Muscle of back (tissue), 11 donors: ENCODE measurements around the gene CCDC88C. TPM values are rescaled to one million over a fixed set of nuclear protein-coding genes. Genes with fewer than 3 reads are reported as not detected.
A peak's percentile ranks its signal among the peaks of the same experiment; 100 is the strongest.
"Not testable (repeated sequence)": the region's sequence is repeated elsewhere in the genome, so short reads cannot be mapped to it uniquely, and the experiment has no call there.

Source experiments
- DNase-seq, 3 donors: peaks; one replicate each; pipeline versions ENCODE4 v3.0.0 to v3.0.0-alpha.2; 2013
- polyA plus RNA-seq, 10 donors: library from polyadenylated mRNA; unstranded; fragments of 120-200 nt; gene quantifications; one replicate each; pipeline ENCODE4 v1.2.1, GENCODE V29; 2013; ENCODE audit not compliant: insufficient read length in 10 of 10

CCDC88C gene
- polyA plus RNA-seq, 10 donors = 8.3 to 15.5 (median 13.3) TPM

DNA sequence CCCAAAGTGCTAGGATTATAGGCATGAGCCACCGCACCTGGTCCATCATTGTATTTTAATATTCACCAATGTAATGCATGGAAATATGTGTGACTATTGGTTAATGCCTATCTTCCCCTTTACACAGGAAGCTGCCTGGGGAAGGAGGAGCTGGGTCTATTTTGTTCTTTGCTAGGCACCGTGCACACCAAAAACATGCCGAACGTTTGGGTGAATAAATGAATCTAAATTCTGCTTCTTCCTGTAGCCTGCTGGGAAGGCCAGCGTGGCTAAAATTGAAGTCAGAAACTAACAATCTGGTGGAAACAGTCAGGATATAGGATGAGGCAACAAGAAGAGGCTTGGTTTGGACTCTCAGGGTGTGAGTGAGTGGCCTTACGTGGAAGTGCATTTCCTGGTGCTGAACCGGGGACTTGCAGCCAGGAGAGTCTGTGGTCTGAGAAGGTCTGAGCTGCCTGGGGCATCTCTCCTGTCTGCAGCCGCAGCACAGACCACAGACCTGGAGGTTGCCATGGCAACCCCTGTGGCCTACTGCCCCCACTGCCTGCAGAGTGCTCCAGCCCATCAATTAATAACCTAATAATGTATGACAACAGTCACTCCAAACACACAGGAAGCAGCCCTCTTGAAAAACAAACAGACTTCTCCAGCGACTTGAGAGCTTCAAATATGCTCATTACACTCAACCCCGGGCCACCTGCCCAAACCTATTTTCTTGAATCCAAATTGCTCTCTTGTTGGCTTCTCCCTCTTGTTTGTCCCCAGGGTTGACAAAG lies 167.6 kb downstream of the CCDC88C start:
- DNase-seq = no peak

DNA sequence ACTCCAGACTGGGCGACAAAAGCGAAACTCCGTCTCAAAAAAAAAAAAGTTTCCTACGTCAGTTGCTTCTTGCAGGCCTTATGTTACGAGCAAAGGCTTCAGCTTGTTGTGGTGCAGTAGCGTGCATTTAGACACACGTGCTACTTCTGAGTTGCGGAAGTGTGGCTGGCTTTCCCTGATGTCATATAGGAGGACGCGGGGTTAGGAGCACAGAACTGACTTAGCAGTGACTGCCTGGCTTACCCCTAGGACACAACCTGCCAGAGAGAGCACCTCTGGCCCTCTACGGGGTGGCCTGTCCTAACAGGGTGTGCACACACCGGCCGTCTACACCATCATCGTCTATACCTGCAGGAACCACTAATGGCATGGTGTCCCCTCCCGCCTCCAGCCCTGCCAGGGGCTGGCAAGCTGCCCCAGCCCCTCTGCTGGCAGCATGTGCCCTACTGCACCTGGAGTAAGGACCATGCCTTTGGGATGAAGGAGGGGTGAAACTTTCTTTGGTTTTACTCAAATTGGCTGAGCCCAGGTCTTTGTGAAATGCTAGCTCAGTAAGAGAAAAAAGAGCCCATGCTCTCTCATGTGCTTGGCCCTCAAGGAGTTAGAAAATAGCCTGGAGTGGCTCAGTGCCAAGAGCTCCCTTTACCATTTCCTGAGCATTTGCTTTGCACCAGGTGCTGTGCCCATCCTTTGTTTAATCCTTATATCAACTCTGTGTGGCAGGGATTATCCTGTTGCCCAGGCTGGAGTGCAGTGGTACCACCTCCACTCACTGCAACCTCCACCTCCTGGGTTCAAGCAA lies 171.4 kb downstream of the CCDC88C start:
- no peak for DNase-seq

DNA sequence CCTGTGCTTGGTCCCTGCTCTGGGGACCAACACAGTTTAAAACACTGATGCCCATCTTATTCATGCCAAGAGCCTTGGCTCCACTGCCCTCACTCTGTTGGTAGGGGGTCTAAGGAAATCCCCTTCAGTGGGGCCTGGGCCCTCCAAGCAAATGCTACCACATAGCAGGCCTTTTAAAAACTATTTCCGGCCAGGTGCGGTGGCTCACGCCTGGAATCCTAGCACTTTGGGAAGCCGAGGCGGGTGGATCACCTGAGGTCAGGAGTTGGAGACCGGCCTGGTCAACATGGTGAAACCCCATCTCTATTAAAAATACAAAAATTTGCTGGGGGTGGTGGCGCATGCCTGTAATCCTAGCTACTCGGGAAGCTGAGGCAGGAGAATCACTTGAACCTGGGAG lies 172.0 kb downstream of the CCDC88C start:
- not testable (repeated sequence) for DNase-seq

DNA sequence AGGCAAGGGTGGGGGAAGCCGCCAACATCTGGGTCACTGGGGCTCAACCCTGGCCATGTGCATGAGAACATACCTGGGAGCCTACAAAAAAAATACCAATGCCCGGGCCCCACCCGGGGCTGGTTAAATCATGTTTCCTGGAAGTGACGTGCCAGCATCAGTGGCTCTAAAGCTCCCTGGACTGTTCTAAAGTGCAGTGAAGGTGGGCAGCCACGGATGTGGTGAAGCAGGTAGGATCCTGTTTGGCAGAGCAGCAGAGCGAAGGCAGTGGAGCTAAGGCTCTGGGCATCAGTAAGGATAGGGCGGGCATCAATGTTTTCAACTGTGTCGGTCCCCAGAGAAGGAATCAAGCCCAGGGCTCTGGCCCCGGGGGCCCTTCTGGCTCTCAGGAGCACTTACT lies 172.6 kb downstream of the CCDC88C start:
- no peak for DNase-seq

DNA sequence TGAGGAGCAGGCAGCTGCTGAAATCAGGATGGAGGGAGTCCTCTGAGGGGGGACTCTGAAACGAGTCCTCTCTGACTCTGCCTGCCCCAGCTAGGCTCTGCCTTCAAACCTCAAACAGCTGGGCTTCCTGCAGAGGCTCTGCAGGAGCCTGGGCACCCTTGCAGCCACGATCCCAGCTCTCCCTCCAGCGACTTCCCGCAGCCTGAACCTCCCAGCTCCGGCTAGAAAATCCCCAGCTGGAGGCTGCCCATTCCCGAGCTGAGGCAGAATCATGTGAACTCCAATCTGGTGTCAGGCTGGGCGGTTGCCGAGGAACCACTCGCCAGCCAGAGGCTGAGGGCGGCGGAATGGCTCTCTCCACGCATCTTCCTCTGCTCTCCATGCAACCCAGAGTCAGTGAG lies 173.1 kb downstream of the CCDC88C start, which contains the start of gene GPR68:
GPR68 (minus strand) TSS at position 204 of the 401 bp plus-strand sequence. CDS start 9,654 bp downstream, outside the sequence.
- DNase-seq = peak in 1 of 3 donors; percentile 50

DNA sequence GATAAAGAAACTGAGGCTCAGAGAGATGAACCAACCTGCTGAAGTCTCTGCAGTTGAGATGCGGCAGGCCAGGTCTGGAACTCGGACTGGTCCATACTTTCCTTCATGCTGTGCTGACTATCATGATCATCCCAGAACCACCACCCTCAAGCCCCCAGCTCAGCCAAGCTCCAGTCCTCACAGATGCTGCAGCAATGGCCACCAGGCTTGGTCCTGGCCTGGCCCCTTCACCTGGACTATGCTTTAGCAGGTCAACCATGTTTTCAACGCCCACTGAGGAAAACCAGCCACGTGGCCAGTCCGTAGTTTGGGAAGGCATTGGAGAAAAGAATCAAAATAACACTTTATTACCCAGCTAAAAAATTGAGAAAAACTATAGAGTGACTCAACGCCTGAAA lies 174.5 kb downstream of the CCDC88C start:
- DNase-seq = no peak

DNA sequence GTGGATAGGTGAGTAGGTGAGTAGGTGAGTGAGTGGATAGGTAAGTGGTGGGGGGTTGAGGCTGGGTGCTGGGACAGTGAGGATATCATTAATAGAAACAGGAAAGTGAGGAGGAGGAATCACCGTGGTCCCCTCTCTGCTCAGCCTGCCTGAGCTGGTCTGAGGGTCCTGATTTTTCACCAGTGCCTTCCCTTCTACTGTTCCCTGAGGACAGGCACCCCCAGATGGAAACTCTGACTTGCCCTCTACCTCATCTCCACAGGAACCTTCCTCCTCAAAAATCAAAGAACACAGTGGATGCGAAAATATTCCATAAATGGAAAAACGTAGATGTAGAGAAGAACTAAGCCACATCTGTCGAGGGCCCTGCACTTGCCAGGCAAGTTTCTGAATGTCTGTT lies 175.0 kb downstream of the CCDC88C start:
- no peak for DNase-seq

DNA sequence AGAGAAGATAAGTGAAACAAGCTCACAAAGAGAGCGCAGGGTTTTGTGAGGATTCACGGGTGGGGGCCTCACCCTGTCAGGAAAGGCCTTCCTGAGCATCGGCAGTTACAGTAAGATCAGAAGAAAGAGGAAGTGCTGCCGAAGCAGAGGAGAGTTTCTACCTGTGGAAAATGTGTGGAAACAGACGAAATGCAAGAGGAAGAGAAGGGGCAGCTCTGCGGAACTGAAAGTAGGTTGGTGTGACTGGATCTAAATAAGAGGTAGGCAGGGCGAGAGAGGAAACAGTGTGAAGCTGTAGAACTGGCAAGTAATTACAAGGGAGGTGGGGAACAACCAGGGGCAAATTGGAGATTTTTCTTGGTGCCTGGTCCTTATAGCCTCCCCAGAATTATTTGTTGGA lies 175.8 kb downstream of the CCDC88C start:
- DNase-seq = peak in 1 of 3 donors; percentile 40

DNA sequence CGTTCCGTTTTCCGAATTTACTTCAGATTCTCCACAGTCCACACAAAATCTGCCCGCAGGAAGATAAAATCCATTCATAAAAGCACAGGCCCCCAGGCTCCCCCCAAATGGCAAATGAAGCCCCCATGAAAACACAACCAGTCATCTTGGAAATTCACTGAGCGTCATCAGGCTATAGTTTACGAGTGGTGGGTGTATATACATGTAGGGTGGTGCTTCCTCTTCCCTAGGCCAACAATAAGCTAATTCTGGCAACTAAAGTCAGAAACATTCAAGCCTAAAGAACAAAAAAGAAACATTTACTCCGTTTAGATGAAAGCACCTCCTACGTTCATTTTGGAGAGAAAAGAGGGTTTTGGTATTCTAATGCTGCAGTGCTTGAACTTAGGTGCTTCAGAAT lies 179.0 kb downstream of the CCDC88C start:
- DNase-seq = no peak

DNA sequence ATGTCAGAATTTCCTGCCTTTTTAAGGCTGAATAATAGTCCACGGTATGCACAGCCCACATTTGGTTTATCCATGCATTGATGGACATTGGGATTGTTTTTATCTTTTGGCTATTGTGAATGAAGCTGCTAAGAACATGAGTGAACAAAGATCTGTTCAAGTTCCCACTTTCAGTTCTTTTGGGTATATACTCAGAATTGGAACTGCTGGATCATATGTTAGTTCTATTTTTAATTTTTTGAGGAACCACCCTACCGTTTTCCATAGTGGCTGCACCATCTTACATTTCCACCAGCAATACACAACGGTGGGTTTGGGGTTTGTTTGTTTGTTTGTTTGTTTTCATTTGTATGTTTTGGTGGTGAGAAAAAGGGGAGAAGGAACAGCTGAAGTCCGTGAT lies 179.5 kb downstream of the CCDC88C start:
- DNase-seq = no peak

DNA sequence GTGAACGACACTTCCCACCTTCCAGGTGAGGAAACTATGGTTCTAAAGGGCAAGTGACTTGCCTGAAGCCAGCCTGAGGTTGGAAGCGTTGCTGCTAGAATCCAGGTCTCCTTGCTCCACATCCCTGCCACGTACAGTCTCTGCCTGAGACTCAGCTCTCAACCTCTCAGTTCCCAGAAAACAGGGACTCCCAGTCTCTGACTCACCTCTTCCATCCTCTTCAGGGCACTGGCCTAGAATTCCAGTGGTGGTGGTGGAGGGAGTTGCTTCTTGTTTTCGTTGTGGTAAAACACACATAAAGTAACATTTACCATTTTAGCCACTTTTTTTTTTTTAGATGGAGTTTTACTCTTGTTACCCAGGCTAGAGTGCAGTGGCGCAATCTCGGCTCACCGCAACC lies 180.4 kb downstream of the CCDC88C start:
- DNase-seq = peak in 1 of 3 donors; percentile 50

DNA sequence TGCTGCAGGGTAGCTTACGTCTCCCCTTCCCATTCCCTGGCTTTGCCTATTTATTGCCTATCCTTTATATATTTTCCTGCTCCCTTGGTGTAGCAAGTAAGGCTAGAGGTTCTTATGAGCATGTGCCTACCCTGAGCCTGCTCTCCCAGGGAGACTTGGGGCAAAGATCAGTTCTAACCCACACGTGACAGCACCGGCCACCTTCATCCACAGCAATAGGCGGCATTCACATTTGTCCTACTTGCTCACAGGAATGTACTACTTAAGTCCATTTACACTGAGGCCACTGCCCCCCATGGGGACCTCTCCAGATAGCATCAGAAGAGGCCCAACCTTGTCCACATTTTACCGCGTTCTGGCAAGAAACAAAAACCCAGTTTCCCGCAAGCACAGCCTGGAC lies 181.8 kb downstream of the CCDC88C start:
- DNase-seq = no peak

DNA sequence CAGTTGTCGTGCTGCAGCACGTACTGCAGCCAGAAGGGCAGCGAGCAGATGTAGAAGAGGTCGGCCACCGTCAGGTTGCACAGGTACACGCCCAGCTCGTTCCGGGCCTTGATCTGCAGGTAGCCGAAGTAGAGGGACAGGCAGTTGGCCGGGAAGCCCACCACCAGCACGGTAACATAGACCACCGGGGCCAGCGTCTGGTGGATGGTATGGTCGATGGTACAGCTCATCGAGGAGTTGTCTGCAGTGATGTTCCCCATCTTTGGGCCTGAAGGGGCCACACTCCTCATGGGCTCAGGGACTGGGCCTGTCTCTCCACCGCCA lies 182.9 kb downstream of the CCDC88C start:
- no peak for DNase-seq

DNA sequence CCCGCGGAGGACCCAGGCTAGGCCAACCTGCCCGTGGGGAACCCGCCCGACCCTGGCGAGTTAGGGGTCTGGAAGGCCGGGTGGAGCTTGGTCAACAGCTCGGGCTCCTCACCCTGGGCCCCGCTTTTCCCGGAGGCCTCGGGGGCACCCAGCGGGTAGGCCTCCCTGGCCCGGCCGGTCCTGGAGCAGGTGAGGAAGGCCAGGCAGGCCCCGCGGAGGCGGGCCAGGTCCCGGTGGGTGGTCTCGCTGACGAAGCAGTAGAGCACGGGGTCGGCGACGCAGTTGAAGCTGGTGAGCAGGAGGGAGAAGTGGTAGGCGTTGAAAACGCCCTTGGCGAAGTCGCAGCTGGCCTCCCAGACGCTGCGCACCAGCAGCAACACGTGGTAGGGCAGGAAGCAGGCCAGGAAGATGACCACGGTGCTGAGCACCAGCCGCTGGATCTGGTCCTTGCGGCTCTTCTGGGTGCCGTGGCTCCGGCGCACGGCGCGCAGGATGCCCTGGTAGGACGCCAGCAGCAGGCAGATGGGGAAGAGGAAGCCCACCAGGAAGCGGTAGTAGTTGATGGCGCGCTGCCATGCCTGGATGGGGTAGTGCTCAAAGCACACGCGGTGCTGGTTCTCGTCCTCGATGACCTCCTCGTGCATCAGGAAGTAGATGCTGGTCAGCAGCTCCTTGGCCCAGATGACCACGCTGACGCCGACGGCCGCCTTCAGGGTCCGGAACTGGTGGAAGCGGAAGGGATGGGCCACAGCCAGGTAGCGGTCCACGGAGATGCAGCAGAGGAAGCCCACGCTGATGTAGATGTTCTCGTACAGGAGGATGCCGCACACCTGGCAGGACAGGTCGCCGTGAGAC lies 183.5 kb downstream of the CCDC88C start:
- no peak for DNase-seq

DNA sequence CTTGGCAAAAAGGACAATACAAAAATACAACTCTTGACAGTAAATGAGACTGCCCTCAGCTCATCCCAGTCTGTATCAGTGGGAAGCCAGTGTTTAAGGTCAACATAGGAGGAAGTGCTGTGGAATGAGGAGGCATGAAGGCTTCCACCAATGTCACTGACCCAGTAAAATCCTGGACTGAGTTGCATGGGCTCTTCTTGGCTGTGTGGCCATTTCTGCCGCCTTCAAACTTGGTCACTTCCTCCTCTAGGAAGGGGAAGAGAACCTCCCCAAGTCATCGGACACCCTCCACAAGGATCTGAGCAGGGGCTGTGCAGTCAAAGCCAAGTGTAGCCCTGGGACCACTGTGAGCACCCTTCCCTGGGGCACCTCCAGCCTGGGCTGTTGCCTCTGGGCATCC lies 185.0 kb downstream of the CCDC88C start:
- DNase-seq = no peak

DNA sequence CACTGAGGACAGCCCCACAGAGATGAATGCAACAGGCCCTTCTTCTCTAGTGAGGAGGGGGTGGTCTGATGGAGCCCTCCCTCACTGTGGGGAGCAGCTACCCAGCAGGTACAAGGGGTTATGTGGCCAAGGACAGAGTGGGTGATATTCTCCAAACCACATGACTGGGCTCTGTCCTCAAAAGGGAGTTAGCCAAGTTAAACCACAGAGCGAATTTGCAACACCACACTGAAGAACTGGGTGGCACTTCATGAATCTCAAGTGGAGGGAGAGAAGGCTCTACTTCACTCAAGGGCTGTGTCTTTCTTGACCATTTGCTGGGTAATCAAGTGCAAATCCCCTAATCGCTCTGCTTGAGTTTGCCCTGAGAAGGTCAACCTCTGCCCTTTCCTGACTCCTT lies 185.6 kb downstream of the CCDC88C start:
- DNase-seq = no peak

DNA sequence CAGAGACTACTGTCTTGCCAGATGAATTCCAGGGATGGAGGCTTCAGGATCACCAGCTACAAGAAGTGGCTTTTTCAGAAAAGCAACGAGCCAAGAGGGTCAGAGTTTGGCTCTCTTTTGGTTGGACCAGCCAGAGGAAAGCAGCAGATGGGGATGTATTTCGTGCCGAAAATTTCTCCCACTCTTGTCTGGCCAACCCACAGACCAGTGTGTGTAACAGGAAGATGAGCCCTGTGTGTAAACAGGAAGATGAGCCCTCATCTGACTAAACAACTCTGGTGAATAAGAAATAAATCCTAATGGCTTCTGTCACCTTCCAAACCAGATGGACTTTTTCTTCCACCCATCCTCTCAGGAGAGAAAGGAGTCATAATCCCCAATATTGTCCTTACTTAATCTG lies 186.2 kb downstream of the CCDC88C start:
- no peak for DNase-seq

DNA sequence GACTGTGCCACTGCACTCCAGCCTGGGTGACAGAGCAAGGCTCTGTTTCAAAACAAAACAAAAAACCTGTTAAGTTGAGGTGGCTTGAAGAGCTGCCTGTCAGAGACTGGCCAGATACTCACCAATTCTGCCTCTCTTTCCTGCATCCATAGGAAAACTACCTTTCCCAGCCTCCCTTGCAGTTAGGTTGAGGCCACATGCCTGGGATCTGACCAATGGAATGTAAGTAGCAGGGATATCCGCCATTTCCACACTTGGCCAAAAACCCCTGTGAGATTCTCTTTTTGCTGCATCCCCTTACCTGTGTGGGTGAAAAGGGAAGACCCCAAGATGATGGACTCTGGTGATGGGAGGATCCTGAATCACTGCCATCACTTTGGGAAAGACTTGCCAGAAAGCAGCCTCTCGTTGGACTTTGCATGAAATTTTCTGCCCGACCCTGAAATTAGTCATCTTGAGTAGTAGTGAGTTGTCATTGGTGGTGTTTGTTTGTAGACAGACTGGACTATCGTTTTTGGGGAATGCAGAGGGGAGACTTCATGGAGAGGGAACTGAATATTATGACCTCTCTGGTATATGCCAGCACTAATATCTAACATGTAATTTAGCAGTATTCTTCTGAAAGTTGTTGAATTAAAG lies 187.1 kb downstream of the CCDC88C start:
- no peak for DNase-seq

DNA sequence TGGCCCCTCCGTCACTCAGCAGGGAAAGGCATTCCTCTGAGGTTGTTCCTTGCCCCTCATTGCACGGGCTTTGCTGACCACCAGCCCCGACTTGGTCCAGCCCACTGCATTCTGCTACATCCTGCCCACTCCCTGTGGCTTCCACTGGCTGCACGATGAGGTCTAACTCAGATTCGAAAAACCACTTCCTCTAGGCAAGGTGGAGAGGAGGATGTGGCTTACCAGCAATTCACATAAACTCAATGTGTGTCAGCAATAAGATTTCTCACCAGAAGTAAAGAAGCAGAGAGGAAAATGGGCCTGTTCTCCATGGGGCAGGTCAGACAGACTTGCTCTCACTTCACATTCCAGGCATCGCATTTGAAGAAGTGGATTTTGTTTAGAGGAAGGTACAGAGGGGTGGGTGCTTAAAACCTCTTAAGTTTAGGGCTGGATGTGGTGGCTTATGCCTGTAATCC lies 187.8 kb downstream of the CCDC88C start:
- no peak for DNase-seq

DNA sequence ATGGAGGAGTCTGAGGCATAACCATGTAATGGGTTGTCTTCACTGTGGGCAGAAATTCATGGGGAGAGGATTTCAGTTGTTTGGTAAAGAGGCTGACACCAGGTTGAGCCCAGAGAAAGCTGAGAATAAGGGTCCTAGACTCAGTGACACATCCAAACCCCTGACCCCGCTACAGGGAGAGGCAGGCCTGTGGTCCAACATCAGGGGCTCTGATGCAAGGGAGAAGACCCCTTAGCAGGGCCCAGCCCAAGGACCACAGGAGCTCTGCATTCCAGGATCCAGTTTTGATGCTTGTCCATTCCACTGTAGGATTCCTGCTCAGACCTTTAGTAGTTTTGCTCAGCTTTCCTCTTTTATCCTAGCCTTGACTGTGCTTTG lies 188.6 kb downstream of the CCDC88C start:
- no peak for DNase-seq

DNA sequence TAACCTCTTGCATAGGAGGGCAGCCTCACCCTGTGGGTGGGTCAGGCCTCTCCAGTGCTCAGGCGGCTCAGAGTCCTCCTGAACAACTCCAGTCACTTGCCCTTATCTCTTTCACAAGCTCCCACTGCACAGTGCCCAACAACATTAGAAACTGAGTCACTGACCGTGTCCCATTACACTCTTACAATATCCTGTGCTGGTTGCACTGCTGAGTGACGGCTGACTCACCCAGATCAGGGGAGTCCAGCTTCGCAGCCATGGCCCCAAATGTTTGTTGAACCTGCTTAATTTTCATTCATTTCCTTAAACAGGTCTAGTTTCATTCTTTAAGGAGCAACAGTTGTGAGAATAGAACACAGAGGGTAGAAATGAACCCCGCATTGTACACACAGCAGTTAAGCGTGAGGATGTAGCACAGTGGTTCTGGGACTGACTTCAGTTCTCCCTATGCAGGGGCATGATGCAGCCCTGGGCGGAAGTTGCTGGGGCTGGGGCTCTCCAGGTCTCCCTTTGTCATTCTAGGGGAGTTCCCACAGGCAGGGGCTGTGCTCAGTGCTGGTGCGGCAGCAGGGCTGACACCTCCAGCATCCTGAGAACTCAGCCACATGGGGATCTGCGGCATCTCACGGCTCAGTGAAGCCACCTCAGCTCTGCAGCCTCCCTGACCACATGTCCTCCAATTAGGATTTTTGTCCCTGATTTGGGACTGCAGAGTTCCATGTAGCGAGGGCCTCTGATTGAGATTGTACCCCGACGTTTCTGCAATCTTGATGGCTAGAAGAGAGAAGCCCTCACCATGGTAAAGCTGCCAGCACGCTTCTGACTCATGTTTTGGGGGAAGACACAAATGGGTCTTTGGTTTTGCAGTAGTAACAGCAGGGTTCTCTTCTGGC lies 189.3 kb downstream of the CCDC88C start:
- DNase-seq = no peak
